ENCODE data around the gene LPP.

- TF ChIP-seq, protein P1, sequence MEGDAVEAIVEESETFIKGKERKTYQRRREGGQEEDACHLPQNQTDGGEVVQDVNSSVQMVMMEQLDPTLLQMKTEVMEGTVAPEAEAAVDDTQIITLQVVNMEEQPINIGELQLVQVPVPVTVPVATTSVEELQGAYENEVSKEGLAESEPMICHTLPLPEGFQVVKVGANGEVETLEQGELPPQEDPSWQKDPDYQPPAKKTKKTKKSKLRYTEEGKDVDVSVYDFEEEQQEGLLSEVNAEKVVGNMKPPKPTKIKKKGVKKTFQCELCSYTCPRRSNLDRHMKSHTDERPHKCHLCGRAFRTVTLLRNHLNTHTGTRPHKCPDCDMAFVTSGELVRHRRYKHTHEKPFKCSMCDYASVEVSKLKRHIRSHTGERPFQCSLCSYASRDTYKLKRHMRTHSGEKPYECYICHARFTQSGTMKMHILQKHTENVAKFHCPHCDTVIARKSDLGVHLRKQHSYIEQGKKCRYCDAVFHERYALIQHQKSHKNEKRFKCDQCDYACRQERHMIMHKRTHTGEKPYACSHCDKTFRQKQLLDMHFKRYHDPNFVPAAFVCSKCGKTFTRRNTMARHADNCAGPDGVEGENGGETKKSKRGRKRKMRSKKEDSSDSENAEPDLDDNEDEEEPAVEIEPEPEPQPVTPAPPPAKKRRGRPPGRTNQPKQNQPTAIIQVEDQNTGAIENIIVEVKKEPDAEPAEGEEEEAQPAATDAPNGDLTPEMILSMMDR (IDR thresholded peaks at IDR 0.05; ENCODE audit: insufficient read depth, low read length), result no peak
- TF ChIP-seq REST (IDR thresholded peaks at IDR 0.05; ENCODE audit: insufficient replicate concordance, low read depth) (no peak), POLR2AphosphoS5 (IDR thresholded peaks at IDR 0.05; ENCODE audit: low read depth) (no peak)
These were observed 82.3 kb downstream of the LPP start for GRCh38 chr3:188236271-188236670.
